Ishikawa (cell line): ENCODE measurements around the gene PPY.

Source experiments
- CEBPB ChIP-seq: IDR thresholded peaks from 2 replicates; pipeline ENCODE4 v1.6.1; 2012
- CREB1 ChIP-seq: IDR thresholded peaks from 2 replicates; pipeline ENCODE4 v1.6.1; 2012; ENCODE audit warnings: low read depth
- EGR1 ChIP-seq: IDR thresholded peaks from 2 replicates; pipeline ENCODE4 v1.6.1; 2012
- EP300 ChIP-seq: IDR thresholded peaks from 2 replicates; pipeline ENCODE4 v1.6.1; 2012; ENCODE audit warnings: borderline replicate concordance
- FOXM1 ChIP-seq: IDR thresholded peaks from 2 replicates; pipeline ENCODE4 v1.6.1; 2012; ENCODE audit warnings: low read depth, borderline replicate concordance
- NFIC ChIP-seq: IDR thresholded peaks from 2 replicates; pipeline ENCODE4 v1.6.1; 2012
- RAD21 ChIP-seq: IDR thresholded peaks from 2 replicates; pipeline ENCODE4 v1.6.1; 2012; ENCODE audit warnings: low read depth
- TAF1 ChIP-seq: IDR thresholded peaks from 2 replicates; pipeline ENCODE4 v1.6.1; 2012; ENCODE audit warnings: low read depth, mild to moderate bottlenecking
- TCF12 ChIP-seq: IDR thresholded peaks from 2 replicates; pipeline ENCODE4 v1.6.1; 2012; ENCODE audit warnings: low read depth
- YY1 ChIP-seq: IDR thresholded peaks from 2 replicates; pipeline ENCODE4 v1.6.1; 2012; ENCODE audit warnings: low read depth
- TF ChIP-seq, protein P1 (sequence below): IDR thresholded peaks from 2 replicates; pipeline ENCODE4 v1.6.1; 2012
- TF ChIP-seq, protein P2 (sequence below): IDR thresholded peaks from 2 replicates; pipeline ENCODE4 v1.6.1; 2012; ENCODE audit warnings: low read depth, mild to moderate bottlenecking
- TF ChIP-seq, protein P3 (sequence below): IDR thresholded peaks from 2 replicates; pipeline ENCODE4 v1.6.1; 2012

DNA sequence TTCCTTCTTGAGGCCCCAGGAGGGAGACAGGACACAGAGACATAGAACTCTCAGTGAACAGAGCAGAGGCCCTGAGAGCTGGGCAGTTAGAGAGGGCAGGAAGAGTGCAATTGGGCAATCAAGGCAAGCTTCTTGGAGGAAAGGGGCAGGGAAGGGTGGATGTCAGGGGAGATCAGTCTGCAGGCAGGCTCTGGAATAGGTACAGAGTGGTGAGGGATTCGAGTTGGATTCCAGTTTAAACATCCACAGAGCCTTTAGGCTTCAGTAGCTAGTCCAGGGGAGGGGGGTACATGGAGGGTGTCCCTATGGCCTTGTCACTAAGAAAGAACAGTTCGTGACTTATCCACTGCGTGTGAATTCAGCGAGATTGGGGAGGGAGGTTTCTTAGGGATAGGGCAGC is 9.5 kb upstream of the PPY start:
- no peak for TF ChIP-seq EP300
- TF ChIP-seq, protein P1, sequence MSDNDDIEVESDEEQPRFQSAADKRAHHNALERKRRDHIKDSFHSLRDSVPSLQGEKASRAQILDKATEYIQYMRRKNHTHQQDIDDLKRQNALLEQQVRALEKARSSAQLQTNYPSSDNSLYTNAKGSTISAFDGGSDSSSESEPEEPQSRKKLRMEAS, result no peak
- no peak for TF ChIP-seq TAF1
- TF ChIP-seq, protein P2, sequence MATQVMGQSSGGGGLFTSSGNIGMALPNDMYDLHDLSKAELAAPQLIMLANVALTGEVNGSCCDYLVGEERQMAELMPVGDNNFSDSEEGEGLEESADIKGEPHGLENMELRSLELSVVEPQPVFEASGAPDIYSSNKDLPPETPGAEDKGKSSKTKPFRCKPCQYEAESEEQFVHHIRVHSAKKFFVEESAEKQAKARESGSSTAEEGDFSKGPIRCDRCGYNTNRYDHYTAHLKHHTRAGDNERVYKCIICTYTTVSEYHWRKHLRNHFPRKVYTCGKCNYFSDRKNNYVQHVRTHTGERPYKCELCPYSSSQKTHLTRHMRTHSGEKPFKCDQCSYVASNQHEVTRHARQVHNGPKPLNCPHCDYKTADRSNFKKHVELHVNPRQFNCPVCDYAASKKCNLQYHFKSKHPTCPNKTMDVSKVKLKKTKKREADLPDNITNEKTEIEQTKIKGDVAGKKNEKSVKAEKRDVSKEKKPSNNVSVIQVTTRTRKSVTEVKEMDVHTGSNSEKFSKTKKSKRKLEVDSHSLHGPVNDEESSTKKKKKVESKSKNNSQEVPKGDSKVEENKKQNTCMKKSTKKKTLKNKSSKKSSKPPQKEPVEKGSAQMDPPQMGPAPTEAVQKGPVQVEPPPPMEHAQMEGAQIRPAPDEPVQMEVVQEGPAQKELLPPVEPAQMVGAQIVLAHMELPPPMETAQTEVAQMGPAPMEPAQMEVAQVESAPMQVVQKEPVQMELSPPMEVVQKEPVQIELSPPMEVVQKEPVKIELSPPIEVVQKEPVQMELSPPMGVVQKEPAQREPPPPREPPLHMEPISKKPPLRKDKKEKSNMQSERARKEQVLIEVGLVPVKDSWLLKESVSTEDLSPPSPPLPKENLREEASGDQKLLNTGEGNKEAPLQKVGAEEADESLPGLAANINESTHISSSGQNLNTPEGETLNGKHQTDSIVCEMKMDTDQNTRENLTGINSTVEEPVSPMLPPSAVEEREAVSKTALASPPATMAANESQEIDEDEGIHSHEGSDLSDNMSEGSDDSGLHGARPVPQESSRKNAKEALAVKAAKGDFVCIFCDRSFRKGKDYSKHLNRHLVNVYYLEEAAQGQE, result no peak
- no peak for TF ChIP-seq FOXM1
- no peak for TF ChIP-seq CREB1
- TF ChIP-seq CEBPB, result no peak
- TF ChIP-seq NFIC, result no peak
- TF ChIP-seq YY1, result no peak
- TF ChIP-seq RAD21, result no peak
- TF ChIP-seq TCF12, result no peak
- TF ChIP-seq EGR1, result no peak
- TF ChIP-seq, protein P3, sequence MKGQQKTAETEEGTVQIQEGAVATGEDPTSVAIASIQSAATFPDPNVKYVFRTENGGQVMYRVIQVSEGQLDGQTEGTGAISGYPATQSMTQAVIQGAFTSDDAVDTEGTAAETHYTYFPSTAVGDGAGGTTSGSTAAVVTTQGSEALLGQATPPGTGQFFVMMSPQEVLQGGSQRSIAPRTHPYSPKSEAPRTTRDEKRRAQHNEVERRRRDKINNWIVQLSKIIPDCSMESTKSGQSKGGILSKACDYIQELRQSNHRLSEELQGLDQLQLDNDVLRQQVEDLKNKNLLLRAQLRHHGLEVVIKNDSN, result no peak
